Stomach (tissue), 9 donors: ENCODE measurements around the gene ZC2HC1B. TPM values are rescaled to one million over a fixed set of nuclear protein-coding genes. Genes with fewer than 3 reads are reported as not detected.

ENCODE experiments used
- DNase-seq, 2 donors: peaks; one replicate each; pipeline versions ENCODE4 v3.0.0 to v3.0.0-alpha.2; 2013 to 2019
- H3K27ac ChIP-seq, 5 donors: fragments of 200-600 bp in 4 of 5; sonication (generic) in 4 of 5; one replicate each; pipeline ENCODE4 v1.5.1; 2013 to 2019; ENCODE audit warnings: mild to moderate bottlenecking in 1 of 5, moderate library complexity in 1 of 5
- H3K27me3 ChIP-seq, 3 donors: fragments of 200-600 bp; sonication (generic); one replicate each; pipeline ENCODE4 v1.5.1; 2017 to 2019; ENCODE audit warnings: mixed run types in 1 of 3
- H3K36me3 ChIP-seq, 4 donors: fragments of 200-600 bp; sonication (generic); 1 replicate in 3 of 4; 2 replicates in 1 of 4; pipeline ENCODE4 v1.5.1; 2016 to 2019
- H3K4me1 ChIP-seq, 4 donors: fragments of 200-600 bp; sonication (generic); one replicate each; pipeline ENCODE4 v1.5.1; 2016 to 2019
- H3K4me3 ChIP-seq, 4 donors: fragments of 200-600 bp; sonication (generic) in 3 of 4; one replicate each; pipeline ENCODE4 v1.5.1; 2016 to 2019; ENCODE audit warnings: mild to moderate bottlenecking in 1 of 4
- H3K9me3 ChIP-seq, 4 donors: fragments of 200-600 bp; sonication (generic); one replicate each; pipeline ENCODE4 v1.5.1; 2016 to 2019
- CTCF ChIP-seq, 7 experiments: fragments of 450-650 bp in 4 of 7; fragments of 200-600 bp in 3 of 7; sonication (generic) in 3 of 7; IDR thresholded peaks; one replicate each; pipeline ENCODE4 v1.5.1; 2016 to 2019; ENCODE audit warnings: antibody characterized with exemption in 7 of 7, control low read depth in 2 of 7, mild to moderate bottlenecking in 1 of 7
- EP300 ChIP-seq: sonication (generic); formaldehyde crosslinking; IDR thresholded peaks from one replicate; pipeline ENCODE4 v1.6.1; 2017; ENCODE audit warnings: antibody characterized with exemption
- POLR2A ChIP-seq, 4 donors: fragments of 450-650 bp; IDR thresholded peaks; one replicate each; pipeline ENCODE4 v1.6.1; 2016; ENCODE audit warnings: antibody characterized with exemption in 4 of 4, control low read depth in 2 of 4, mild to moderate bottlenecking in 1 of 4, moderate library complexity in 1 of 4
- POLR2AphosphoS5 ChIP-seq, 3 donors: sonication (generic); formaldehyde crosslinking; IDR thresholded peaks; one replicate each; pipeline ENCODE4 v1.6.1; 2016; ENCODE audit warnings: antibody characterized with exemption in 3 of 3
- WGBS, 5 donors: extraction: QIAGEN DNeasy Blood & Tissue Kit in 3 of 5; methylation state at CpG; one replicate each; pipeline versions ENCODE4 v1.1.5 to v1.1.7; 2013 to 2018; 5-methylcytosine and 5-hydroxymethylcytosine counted together
- intact Hi-C: fragments of 100-400 bp; cut with DNase I; formaldehyde crosslinking; loops from one replicate; pipeline ENCODE4 v1.15.1; 2023; ENCODE audit warnings: low total_unique reads
- polyA plus RNA-seq, 3 donors: library from polyadenylated mRNA; stranded (reverse); fragments of 200-250 nt; gene quantifications; one replicate each; pipeline ENCODE4 v1.2.3, GENCODE V29; 2013
- total RNA-seq, 5 donors: library from RNA; depleted of rRNA; stranded (reverse); fragments of >200 nt; gene quantifications; one replicate each; pipeline versions ENCODE4 v1.1.0 to v1.2.3, GENCODE V29; 2014 to 2016
- donor health status: healthy with polysubstance abuse.
- donor health status: Bipolar disorder and iron deficiency.
- donor health status: healthy.

The ZC2HC1B gene
- total and polyA plus RNA-seq, 8 donors: 0.92 to 1.8 TPM; not detected in 6

DNA sequence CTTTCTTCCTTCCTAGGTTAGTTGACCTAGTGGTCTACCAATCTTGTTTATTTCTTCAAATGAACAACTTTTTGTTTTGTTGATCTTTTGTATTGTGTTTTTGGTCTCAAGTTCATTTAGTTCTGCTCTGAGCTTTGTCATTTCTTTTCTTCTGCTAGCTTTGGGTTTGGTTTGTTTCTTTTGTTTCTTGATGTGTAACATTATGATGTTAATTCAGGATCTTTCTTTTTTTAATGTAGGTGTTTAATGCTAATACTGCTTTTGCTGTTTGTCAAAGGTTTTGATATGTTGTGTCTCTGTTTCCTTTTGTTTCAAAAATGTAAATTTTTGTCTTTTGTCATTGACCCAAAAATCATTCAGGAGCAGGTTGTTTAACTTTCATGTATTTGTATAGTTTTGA is 65.7 kb downstream of the ZC2HC1B start:
- Histone ChIP-seq H3K9me3 (peaks cover 0 to 22% (median 2%) of the 10 kb centered on the region in 4 donors), H3K4me1 (no peaks in the 10 kb centered on the region), H3K36me3 (no peaks in the 10 kb centered on the region), H3K27me3 (no peaks in the 10 kb centered on the region), H3K4me3 (no peak overlapping the region), H3K27ac (no peak overlapping the region)
- intact Hi-C loops: no loop called here
- no peak for TF ChIP-seq CTCF (IDR thresholded peaks at IDR 0.05)
- TF ChIP-seq POLR2A (IDR thresholded peaks at IDR 0.05): no peak
- no peak for TF ChIP-seq EP300
- no peak for TF ChIP-seq POLR2AphosphoS5 (IDR thresholded peaks at IDR 0.05)
- DNase-seq: no peak

DNA sequence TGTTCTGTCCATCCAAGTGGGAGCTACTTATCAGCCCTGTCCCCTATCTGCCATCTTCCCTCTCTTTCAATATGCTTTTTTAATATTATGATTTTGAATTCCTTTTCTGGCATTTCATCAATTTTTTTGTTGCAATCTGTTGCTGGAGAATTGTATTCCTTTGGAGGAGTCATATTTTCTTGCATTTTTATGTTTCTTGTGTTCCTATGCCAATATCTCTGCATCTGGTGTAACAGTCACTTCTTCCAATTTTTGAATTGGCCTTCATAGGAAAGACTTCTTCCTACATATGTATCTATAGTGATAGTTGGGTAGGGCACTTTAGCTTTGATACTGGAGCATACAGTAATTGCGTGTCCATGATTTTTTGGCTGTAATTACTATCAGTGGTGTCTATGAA is 70.1 kb downstream of the ZC2HC1B start:
- Histone ChIP-seq H3K4me1 (no peaks in the 10 kb centered on the region), H3K4me3 (no peak overlapping the region), H3K36me3 (no peaks in the 10 kb centered on the region), H3K27ac (no peak overlapping the region), H3K9me3 (peaks cover 0 to 22% (median 2%) of the 10 kb centered on the region in 4 donors), H3K27me3 (no peaks in the 10 kb centered on the region)
- 89 to 100% (median 96%) methylated on average over 1 of the region's 1 CpG for WGBS, 5 donors
- intact Hi-C loops: no loop called here
- no peak for TF ChIP-seq POLR2AphosphoS5 (IDR thresholded peaks at IDR 0.05)
- TF ChIP-seq POLR2A (IDR thresholded peaks at IDR 0.05): no peak
- TF ChIP-seq EP300: no peak
- TF ChIP-seq CTCF (IDR thresholded peaks at IDR 0.05): no peak
- DNase-seq: no peak

DNA sequence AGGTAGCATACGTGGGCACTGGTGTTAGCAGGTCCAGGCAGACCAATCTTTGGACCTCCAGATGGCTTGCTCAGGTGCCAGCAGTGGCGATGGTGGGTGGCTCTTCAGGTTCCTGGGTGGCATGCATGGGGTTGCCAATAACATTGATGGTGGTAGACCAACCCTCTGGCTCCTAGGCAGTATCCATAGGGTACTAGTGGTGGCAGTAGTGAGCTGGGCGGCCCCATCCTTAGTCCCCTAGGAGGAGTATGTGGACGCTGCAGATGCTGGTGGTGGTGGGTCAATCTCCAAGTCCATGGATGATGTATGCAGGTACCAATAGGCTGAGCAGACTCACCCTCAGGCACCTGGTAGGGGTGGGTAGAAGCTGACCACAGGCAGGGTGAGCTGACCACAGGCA is 70.6 kb downstream of the ZC2HC1B start:
- no peak for DNase-seq
- no peak for TF ChIP-seq EP300
- Histone ChIP-seq H3K27ac (no peak overlapping the region), H3K4me1 (no peaks in the 10 kb centered on the region), H3K4me3 (no peak overlapping the region), H3K36me3 (no peaks in the 10 kb centered on the region), H3K27me3 (no peaks in the 10 kb centered on the region), H3K9me3 (peaks cover 0 to 22% (median 2%) of the 10 kb centered on the region in 4 donors)
- WGBS, 5 donors: 81 to 94% (median 92%) methylated on average over 3 to 4 of the region's 4 CpGs
- intact Hi-C loops: no loop called here

GRCh38 chr6:143936347-143936746 is 72.1 kb downstream of the ZC2HC1B start:
- H3K4me3 ChIP-seq: no peak overlapping the region
- DNase-seq: no peak
- TF ChIP-seq EP300 (no peak), POLR2A (IDR thresholded peaks at IDR 0.05) (no peak), CTCF (IDR thresholded peaks at IDR 0.05) (no peak), POLR2AphosphoS5 (IDR thresholded peaks at IDR 0.05) (no peak)
- no peak overlapping the region for H3K27ac ChIP-seq
- intact Hi-C loops: no loop called here
- H3K9me3 ChIP-seq: peaks cover 0 to 19% (median 1%) of the 10 kb centered on the region in 4 donors
- H3K27me3 ChIP-seq: no peaks in the 10 kb centered on the region
- no peaks in the 10 kb centered on the region for H3K36me3 ChIP-seq
- WGBS, 5 donors: 82 to 89% (median 88%) methylated on average over 3 of the region's 3 CpGs
- no peaks in the 10 kb centered on the region for H3K4me1 ChIP-seq

DNA sequence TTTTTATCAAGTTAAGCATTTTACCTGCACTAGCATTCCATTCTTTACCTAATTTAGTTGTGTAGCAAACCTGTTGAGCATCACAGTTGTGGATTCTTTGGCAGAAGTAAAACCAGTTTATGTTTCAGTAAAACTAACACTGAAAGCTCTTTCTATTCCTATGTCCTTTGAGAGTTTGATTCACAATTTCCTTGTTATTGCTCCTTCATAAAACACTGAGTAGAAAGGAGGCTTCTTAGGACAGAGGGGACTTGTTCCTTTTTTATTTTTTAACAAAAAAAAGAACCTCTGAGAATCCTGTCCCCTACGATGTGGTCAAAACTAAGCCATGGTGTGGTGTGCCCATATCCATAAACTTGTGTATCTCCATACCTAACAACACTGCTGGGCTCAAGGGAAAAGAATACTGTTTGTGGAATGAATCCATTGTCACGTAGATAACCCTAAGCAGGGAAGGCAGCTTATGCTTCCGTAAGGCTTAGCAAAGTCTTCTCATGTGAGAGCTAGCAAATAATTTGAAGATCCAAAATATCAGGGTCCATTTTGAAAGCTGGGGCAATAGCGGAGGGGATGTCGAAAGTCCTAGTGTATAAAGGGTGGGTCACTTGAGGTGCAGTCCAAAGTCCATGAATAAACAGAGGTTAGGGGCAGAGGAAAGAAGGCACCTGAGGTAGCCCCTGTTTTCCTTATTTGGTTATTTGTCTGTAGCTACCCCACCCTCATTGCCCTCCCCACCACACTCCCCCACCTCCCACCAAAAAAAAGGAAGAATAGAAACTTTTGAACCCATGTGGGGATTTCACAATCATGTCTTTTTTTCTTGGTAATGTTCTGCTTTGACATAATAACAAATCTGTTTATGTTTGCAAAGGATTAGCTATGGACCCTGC is 72.7 kb downstream of the ZC2HC1B start:
- H3K36me3 ChIP-seq: no peaks in the 10 kb centered on the region
- H3K4me3 ChIP-seq: no peak overlapping the region
- intact Hi-C loops: no loop called here
- TF ChIP-seq POLR2AphosphoS5 (IDR thresholded peaks at IDR 0.05) (no peak), CTCF (IDR thresholded peaks at IDR 0.05) (no peak), EP300 (no peak), POLR2A (IDR thresholded peaks at IDR 0.05) (no peak)
- no peak for DNase-seq
- H3K27me3 ChIP-seq: no peaks in the 10 kb centered on the region
- WGBS, 5 donors: 54 to 65% (median 56%) methylated on average over 5 of the region's 5 CpGs
- H3K27ac ChIP-seq: no peak overlapping the region
- peaks cover 0 to 13% (median 0%) of the 10 kb centered on the region in 4 donors for H3K9me3 ChIP-seq
- no peaks in the 10 kb centered on the region for H3K4me1 ChIP-seq
